Left lung (tissue), 10 donors: ENCODE measurements around the gene ARHGAP8. TPM values are rescaled to one million over a fixed set of nuclear protein-coding genes. Genes with fewer than 3 reads are reported as not detected.

Experiments
- ATAC-seq: fragments of 200-7000 bp; cut with Tn5 transposase; one replicate; pipeline ENCODE4 v1.9.1; 2020; ENCODE audit warnings: moderate library complexity
- DNase-seq, 4 donors: peaks; one replicate each; pipeline ENCODE4 v3.0.0-alpha.2; 2013 to 2020
- H3K27ac ChIP-seq, 2 donors: fragments of 200-600 bp; sonication (generic) in 1 of 2; one replicate each; pipeline versions ENCODE4 v1.5.0 to v1.8.0; 2020 to 2021
- H3K27me3 ChIP-seq, 2 donors: fragments of 200-600 bp; sonication (generic) in 1 of 2; one replicate each; pipeline versions ENCODE4 v1.5.0 to v1.8.0; 2020 to 2021
- H3K36me3 ChIP-seq, 2 donors: fragments of 200-600 bp; sonication (generic) in 1 of 2; one replicate each; pipeline versions ENCODE4 v1.5.0 to v1.8.0; 2020 to 2021
- H3K4me1 ChIP-seq, 2 donors: fragments of 200-600 bp; one replicate each; pipeline ENCODE4 v1.8.0; 2021
- H3K4me3 ChIP-seq, 2 donors: fragments of 200-600 bp; sonication (generic) in 1 of 2; one replicate each; pipeline versions ENCODE4 v1.5.0 to v1.8.0; 2020 to 2021; ENCODE audit warnings: mild to moderate bottlenecking in 1 of 2
- H3K9me3 ChIP-seq, 2 donors: fragments of 200-600 bp; sonication (generic) in 1 of 2; one replicate each; pipeline versions ENCODE4 v1.5.0 to v1.8.0; 2020 to 2021
- CTCF ChIP-seq, 2 donors: fragments of 200-600 bp; sonication (generic) in 1 of 2; IDR thresholded peaks; one replicate each; pipeline versions ENCODE4 v1.5.0 to v1.8.0; 2021; ENCODE audit warnings: antibody characterized with exemption in 2 of 2
- intact Hi-C, 2 donors: fragments of 100-400 bp; cut with DNase I; formaldehyde crosslinking; loops; one replicate each; pipeline versions ENCODE4 v1.11.2 to v1.14.2; 2022
- polyA plus RNA-seq, 6 donors: library from polyadenylated mRNA; unstranded; fragments of 120-200 nt; gene quantifications; one replicate each; pipeline ENCODE4 v1.2.1, GENCODE V29; 2013; ENCODE audit not compliant: insufficient read length in 6 of 6
- total RNA-seq, 2 donors: library from RNA; stranded (reverse); fragmentation: NEBNext Ultra II Directional; extraction: Animal tissue kit (Norgen Biotek cat#: 25700); gene quantifications; one replicate each; pipeline ENCODE4 v1.2.1, GENCODE V29; 2021
- donor health status: DM: no; HTN: yes; CAD: no.
- donor health status: DM: no; HTN: no; CAD: no.

The ARHGAP8 gene
- total and polyA plus RNA-seq, 8 donors, result 18.3 to 47.0 (median 35.0) TPM

GRCh38 chr22:44729391-44730021 is 22.9 kb upstream of the ARHGAP8 start:
- no peaks in the 10 kb centered on the region for H3K9me3 ChIP-seq
- peak; percentile 60 to 92 (median 84) for DNase-seq
- H3K27me3 ChIP-seq, result no peaks in the 10 kb centered on the region
- intact Hi-C loops, result no loop called here
- peak; percentile 61 for ATAC-seq
- no peak for TF ChIP-seq CTCF (IDR thresholded peaks at IDR 0.05)
- no peak overlapping the region for H3K4me3 ChIP-seq
- peaks cover 0 to 13% of the 10 kb centered on the region in 2 donors for H3K36me3 ChIP-seq
- H3K27ac ChIP-seq, result peak overlapping the region in 1 of 2 donors; percentile 44
- H3K4me1 ChIP-seq, result peaks cover 9 to 24% of the 10 kb centered on the region in 2 donors

- ATAC-seq (peak; percentile 3), DNase-seq (peak in 2 of 4 donors; percentile 58 to 64)
- no peak overlapping the region for H3K27ac ChIP-seq
- no peaks in the 10 kb centered on the region for H3K27me3 ChIP-seq
- TF ChIP-seq CTCF (IDR thresholded peaks at IDR 0.05), result no peak
- peaks cover 9 to 24% of the 10 kb centered on the region in 2 donors for H3K4me1 ChIP-seq
- intact Hi-C loops, result no loop called here
- no peak overlapping the region for H3K4me3 ChIP-seq
- peaks cover 0 to 13% of the 10 kb centered on the region in 2 donors for H3K36me3 ChIP-seq
- H3K9me3 ChIP-seq, result no peaks in the 10 kb centered on the region
Measured at GRCh38 chr22:44730022-44730393, 22.4 kb upstream of the ARHGAP8 start.

- H3K36me3 ChIP-seq, result peaks cover 0 to 9% of the 10 kb centered on the region in 2 donors
- H3K4me1 ChIP-seq, result peaks cover 9 to 24% of the 10 kb centered on the region in 2 donors
- no peak for ATAC-seq
- no peaks in the 10 kb centered on the region for H3K9me3 ChIP-seq
- intact Hi-C loops, result no loop called here
- H3K27ac ChIP-seq, result no peak overlapping the region
- H3K27me3 ChIP-seq, result no peaks in the 10 kb centered on the region
- DNase-seq, result peak in 1 of 4 donors; percentile 57
- H3K4me3 ChIP-seq, result no peak overlapping the region
- no peak for TF ChIP-seq CTCF (IDR thresholded peaks at IDR 0.05)
Measured at GRCh38 chr22:44730490-44731356, 21.7 kb upstream of the ARHGAP8 start.

- no peak for TF ChIP-seq CTCF (IDR thresholded peaks at IDR 0.05)
- ATAC-seq, result no peak
- Histone ChIP-seq H3K4me1 (peaks cover 9 to 24% of the 10 kb centered on the region in 2 donors), H3K27ac (no peak overlapping the region), H3K27me3 (peaks cover 0 to 5% of the 10 kb centered on the region in 2 donors), H3K4me3 (no peak overlapping the region), H3K9me3 (no peaks in the 10 kb centered on the region), H3K36me3 (peaks cover 0 to 3% of the 10 kb centered on the region in 2 donors)
- peak in 1 of 4 donors; percentile 63 for DNase-seq
- intact Hi-C loops, result no loop called here
Measured at GRCh38 chr22:44731357-44731970, 20.9 kb upstream of the ARHGAP8 start.
